ENCODE results near the gene MALRD1. TPM values are rescaled to one million over a fixed set of nuclear protein-coding genes. Genes with fewer than 3 reads are reported as not detected.

Gene MALRD1
- total and polyA plus RNA-seq, 2 of the 8 experiments (the other 6 are each of a cell fraction or from before 2014, with no cell fraction given), result 0.32 to 0.35 TPM

- TF ChIP-seq NANOG (IDR thresholded peaks at IDR 0.05; ENCODE audit: insufficient read depth, low read depth, low read length, poor library complexity, severe bottlenecking) (no peak), NRF1 (IDR thresholded peaks at IDR 0.05; ENCODE audit: low read depth, low read length) (no peak), FOSL1 (IDR thresholded peaks at IDR 0.05; ENCODE audit: insufficient read depth, low read depth, low read length) (no peak), MAFK (IDR thresholded peaks at IDR 0.05; ENCODE audit: low read depth, low read length) (no peak), JUN (IDR thresholded peaks at IDR 0.05; ENCODE audit: low read depth, low read length) (no peak), CBX8 (IDR thresholded peaks at IDR 0.05; ENCODE audit: borderline replicate concordance, low read depth, low read length) (no peak), RAD21 (IDR thresholded peaks at IDR 0.05 in 1 of 2, conservative IDR thresholded peaks at IDR 0.05 in 1 of 2; ENCODE audit: low read depth in 2 of 2, low read length in 2 of 2) (no peak)
- TF ChIP-seq, protein P1, sequence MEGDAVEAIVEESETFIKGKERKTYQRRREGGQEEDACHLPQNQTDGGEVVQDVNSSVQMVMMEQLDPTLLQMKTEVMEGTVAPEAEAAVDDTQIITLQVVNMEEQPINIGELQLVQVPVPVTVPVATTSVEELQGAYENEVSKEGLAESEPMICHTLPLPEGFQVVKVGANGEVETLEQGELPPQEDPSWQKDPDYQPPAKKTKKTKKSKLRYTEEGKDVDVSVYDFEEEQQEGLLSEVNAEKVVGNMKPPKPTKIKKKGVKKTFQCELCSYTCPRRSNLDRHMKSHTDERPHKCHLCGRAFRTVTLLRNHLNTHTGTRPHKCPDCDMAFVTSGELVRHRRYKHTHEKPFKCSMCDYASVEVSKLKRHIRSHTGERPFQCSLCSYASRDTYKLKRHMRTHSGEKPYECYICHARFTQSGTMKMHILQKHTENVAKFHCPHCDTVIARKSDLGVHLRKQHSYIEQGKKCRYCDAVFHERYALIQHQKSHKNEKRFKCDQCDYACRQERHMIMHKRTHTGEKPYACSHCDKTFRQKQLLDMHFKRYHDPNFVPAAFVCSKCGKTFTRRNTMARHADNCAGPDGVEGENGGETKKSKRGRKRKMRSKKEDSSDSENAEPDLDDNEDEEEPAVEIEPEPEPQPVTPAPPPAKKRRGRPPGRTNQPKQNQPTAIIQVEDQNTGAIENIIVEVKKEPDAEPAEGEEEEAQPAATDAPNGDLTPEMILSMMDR (IDR thresholded peaks at IDR 0.05; ENCODE audit: control extremely low read depth in 1 of 3, insufficient read depth in 1 of 3, low read depth in 1 of 3, low read length in 3 of 3), result no peak
Measured at GRCh38 chr10:19245889-19246752, 197.5 kb downstream of the MALRD1 start (continued).
